Endometrial microvascular endothelial cells (primary cell): ENCODE data around the gene FHIT. TPM values are rescaled to one million over a fixed set of nuclear protein-coding genes. Genes with fewer than 3 reads are reported as not detected.

ENCODE experiments used
- in situ Hi-C: cut with HindIII; loops from 2 replicates; pipeline ENCODE4 v1.10.0; 2017; ENCODE audit warnings: low sequenced_read_pairs, low pct_unique_long_range_greater_than_20kb; ENCODE audit errors: inconsistent ontology term
- total RNA-seq: library from RNA; depleted of rRNA; stranded (reverse); fragments of >200 nt; gene quantifications from one replicate; pipeline ENCODE4 v1.2.3, GENCODE V29; 2015; ENCODE audit errors: inconsistent ontology term

Gene FHIT
- total RNA-seq, 1 donor from 2014 or later = 0.19 TPM

DNA sequence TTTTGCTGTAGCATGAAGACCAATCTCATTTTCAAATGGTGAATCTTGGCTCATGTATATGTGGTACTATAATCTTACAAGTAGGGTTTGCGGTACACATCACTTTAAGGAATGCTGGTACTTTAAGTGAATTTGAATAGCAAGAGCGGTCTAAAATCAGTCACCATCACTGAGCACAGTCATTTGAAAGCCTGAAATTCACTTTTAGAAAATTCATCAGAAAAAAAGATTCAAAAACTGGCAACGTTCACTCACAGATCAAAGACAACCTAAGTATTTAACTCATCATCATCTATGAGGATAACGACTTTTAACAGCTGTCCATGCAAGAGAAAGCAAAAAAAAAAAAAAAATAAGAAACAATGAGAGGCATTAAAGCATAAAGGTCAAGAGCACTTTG, 111.6 kb downstream of the FHIT start:
- in situ Hi-C loops = no loop called here

DNA sequence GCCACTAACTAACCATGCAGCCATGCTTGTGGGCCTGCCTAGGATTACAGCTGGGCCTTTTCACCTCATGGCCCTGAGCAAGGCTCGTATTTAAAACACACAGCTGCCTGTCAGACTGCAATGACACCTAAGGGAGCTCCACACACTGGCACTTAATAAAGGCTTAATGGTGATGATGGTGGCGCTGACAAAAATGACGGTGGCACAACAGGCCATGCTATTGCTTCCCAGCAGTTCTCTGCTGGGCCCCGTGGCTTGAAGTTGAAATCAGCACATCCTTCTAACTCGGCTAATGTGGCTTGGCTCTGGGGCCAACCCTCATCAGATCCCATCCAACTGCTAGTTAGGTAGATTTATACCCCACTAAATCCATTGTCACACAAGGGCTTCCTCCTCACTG, 112.9 kb downstream of the FHIT start:
- in situ Hi-C loops = no loop called here

DNA sequence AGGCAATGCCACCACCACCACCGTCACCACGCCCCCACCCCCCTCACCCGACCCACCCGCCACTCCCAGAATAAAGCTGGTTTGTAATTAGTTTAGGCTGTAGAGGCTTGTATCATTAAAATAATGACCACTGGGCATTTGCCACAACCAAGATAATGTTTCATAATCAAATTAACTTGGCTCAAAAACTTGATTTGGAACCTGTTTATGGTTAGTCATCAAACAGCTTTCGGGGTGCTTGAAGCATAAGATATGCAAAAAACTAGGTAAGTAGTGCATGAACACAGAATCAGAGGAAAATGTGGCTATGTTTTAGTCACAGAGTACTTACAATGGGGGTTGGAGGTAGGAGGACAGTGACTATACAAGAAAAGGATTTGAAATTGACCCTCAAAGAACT, 115.1 kb downstream of the FHIT start:
- in situ Hi-C loops = no loop called here

DNA sequence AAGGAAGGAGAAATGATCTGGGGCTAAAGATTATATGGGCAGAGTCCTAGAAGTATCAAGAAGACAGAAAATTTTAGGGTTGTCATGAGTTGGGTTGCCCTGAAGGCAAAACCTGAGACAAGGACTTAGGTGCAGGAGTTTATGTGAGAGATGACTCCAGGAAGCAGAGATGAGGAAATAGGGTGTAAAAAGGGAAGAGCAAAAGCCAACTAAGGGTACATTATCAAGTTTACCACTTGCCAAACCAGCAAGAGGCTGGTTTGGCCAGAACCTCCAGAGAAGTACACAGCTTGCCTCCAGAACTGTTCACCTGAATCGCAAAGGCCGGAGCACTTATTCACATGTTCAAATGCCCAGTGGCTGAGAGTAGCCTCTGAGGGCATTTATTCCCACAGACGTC, 116.7 kb downstream of the FHIT start:
- in situ Hi-C loops = no loop called here

DNA sequence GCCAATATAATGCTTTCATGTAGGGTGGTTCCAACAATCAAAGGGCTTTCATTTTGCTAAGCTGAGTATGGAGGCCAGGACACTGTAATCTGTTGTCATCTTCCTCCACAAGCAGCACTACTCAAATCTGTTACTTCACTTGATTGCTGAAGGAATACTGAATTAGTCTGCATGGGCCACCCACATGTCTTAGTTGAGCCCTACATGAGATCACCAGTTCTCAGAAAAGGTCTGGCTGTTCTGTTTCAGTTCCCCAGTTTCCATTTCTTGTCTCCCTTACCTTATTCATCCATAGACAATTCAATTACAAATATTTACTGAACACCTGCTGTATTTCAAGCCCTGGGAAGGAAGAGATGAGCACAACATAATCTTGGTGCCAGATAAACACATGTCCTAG, 119.2 kb downstream of the FHIT start:
- in situ Hi-C loops = no loop called here

DNA sequence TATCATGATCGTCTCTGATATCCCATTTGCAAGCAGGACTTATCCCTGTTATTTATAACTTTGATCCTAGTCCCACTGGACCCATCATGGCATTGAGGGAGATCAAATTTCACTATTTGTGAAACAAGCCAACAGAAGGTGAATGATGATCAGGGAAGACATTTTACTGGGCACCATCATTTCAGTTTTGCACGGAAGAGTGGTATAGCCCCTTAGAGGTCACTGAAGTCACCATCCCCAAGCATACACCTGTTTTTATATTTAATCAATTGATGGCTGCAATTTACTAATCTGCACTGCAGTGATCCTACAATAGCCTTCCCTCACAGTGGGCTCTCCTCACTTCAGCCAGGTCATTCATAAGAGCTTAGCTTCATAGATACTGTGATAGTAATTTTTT, 132.4 kb downstream of the FHIT start:
- in situ Hi-C loops = no loop called here

DNA sequence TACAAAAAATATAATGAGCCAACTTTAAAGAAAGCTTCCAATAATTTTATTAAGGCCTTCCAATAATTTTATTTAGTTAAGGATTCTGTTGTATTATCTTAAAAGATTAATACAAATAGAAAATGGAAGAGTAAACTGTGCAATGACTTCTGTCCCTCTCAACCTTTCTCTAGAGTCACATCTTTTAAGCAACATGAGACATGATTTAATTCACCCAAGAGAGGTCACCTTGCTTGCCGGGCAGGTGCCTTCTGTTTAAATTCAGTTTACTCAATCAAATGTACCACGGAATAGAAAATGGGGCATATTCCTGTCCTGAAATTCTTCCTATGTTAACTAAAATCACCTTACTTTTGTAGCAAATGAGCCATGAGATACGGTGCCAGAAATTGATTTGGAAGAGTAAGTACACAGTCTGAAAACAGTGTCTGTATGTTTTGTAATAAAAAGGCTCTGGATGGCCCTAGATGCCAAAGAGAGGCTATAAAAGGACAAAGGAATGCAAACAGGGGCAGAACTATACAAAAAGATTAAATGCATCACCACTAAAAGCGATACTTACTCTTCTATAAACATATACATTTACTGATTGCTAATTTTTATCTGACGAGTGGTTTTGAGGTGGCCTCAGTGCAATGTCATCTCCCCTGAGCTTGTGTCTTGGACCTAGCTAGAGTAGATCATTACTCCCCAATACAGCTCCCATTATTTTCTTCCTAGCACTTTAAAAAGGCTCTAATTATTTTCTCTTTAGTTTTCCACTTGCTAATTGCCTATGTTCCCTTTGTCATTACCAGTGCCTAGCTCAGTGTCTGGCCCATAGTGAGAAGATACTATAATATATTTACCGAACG, 134.0 kb downstream of the FHIT start:
- in situ Hi-C loops = no loop called here

DNA sequence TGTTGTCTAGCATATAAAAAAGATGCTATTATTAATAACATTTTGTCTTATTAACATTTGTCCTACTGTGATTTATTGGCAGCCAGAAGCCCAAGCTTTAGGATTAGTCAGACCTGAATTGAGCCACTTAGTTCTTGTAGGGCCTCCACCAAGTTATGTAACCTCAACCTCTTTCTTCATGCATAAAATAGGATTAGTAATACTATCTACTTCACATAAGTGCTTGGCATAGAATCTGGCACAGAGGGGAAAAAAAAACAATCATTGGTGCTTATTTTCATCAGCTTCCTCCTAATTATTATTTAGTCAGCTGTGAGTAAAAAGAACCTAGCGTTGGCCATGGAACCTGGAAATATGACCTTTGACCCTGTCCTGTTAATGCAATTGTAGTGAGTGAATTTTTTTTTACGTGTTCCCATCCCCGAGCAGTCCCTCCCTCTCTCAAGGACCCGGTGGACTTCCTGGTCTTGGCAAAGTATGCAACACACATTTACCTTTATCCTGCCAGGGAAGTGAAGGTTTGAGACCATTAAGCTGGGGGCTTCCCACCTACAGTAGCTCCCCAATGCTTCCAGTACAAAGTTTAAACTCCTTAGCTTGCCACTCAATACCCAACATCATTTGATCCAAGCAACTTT, 136.8 kb downstream of the FHIT start:
- in situ Hi-C loops = no loop called here

DNA sequence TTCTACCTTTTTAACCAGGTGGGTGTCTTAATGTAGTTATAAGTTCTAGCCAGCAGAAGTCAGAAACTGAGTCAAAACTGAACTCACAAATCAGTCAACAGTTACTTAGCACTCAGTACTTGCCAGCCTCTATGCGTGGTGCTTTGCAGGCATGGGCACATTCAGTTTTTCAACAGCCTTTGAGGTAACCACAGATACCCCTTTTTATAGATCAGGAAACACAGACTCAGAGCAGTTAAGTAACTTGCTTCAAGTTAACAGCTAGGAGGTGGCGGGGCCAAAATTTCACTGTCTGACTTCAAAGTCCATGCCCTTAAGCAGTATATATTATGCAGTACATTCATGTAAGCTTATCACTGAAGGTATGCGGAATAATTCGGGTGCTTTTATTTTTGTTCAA, 139.4 kb downstream of the FHIT start:
- in situ Hi-C loops = no loop called here

DNA sequence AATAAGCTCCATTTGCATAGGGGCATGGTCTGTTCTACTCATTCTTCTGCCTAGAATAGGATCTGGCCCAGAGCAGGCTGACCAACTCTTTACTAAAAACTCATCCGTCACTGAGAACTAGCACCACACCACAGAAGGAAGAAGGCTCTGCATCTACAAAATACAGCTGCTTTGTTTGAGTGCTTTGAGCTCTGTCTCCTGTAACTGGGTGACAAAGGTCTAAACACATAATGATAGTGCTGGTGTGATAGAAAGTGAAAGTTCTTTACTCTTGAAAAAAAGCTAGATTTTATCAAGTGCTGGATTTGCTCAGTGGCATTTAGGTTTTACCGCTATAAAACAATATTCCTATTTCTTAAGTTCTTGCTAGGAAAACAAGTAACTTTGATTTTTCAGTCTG, 140.7 kb downstream of the FHIT start:
- in situ Hi-C loops = no loop called here

DNA sequence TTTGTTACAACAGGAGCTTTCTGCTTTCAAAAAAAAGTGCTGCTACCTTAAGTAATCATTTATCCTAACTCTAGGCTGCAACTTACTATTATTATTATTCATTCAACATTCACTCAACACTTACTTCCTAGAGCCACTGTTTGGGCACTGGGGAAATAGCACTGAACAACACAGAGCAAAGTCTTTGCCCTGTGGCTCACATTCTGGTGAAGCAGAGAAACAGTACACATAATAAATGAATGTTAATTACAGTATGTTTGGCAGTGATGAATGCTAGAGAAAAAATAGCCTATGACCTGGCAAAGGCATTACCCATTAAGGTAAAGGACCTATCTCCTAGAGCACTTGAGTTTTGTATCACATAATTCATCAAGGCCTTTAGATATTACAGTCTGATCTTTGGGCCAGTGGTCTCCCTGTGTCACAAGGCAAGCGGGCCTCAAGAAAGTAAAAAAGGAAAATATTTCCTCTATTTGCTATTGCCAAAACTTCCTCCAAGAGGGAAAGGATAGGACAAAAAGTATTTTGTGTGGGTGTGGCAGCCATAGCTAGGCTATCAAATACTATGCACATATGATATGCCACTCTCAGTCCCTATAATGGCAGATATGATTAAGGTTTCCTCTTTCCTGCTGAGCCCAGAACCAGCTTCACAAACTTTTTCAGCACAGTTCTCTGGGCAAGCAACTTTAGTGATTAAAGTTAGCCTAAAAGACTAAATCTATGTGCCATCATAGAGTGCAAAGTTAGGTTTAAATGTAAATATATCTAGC, 142.8 kb downstream of the FHIT start:
- in situ Hi-C loops = no loop called here

DNA sequence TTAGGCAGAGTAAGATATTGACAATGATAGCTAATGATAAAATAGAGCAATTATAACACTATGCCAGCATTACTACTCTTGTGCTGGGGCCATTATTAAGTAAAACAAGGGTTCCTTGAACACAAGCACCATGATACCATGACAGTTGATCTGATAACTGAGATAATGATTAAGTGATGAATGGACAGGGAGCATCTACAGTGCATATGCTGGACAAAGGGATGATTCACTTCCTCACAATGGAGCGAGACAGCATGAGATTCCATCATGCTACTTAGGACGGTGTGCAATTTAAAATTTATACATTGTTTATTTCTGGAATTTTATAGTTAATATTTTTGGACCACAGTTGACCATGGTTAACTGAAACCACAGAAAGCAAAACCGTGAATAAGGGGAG, 156.6 kb downstream of the FHIT start:
- in situ Hi-C loops = no loop called here

DNA sequence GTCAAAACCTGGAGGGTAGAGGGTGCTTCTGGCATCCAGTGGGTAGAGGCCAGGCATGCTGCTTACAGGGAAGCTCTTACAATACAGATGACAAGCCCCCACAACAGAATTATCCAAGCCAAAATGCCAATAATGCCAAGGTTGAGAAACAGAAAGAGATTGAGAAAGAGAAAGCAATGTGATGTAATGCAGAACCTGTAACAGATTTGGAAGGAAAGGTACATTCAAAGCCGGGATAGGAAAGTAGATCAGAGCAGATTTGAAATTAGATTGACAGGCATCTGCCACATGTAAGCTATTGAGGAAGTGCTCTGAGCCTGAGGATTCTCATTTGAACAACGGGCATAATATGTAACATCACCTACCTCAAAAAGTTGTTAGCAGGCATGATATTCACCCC, 157.9 kb downstream of the FHIT start:
- in situ Hi-C loops = no loop called here

DNA sequence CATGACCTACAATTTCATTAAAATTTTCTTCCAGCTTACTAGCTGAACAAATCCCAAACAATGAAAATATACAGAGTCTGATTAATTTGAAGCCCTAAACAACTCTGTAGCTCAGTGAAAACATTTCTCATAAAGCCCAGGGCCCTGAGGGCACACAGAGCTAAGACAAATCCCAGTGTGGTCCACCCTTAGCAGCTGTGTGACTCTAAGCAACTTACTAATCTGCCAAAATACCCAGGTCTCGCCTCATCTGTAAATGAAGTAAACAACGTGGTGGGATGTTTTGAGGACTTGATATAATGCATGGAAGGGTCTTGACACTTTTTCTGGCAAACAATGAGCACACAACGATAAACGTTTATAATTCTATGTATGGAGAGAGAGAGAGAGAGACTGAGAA, 158.4 kb downstream of the FHIT start:
- in situ Hi-C loops = no loop called here

DNA sequence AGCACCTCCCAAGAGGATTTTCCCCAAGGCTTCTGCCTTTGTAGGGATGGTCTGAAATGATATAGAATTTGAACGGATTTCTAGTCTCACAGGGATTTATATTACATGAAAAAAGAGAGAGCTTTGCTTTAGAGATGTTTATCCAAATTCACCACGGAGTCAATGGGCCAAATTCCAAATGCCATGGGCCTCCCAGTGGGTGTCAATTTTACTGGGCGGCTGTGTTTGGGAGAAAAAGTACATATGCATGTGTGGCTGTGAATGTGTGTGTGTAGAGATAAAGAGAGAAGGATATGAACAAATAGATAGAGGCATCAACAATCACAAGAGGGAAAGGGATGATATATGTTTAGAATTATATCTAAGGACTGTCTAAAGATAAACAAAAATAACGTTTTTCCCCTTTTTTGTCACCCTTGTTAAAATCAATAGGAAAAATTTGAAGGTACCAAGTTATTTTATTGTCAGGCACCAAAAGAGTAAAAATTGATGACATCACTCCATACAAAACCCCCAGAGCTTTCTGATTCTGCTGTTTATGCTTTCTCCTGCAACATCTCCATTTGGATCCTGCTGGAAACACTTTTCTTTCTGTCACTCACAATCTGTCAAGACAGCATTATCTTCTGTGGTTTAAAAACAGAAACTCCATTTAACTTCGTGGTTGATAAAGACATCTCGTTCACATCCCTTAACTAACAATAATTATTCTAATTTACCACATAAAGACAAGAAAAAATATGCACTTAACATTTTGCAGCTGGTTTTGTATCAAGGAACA, 160.7 kb downstream of the FHIT start:
- in situ Hi-C loops = no loop called here

DNA sequence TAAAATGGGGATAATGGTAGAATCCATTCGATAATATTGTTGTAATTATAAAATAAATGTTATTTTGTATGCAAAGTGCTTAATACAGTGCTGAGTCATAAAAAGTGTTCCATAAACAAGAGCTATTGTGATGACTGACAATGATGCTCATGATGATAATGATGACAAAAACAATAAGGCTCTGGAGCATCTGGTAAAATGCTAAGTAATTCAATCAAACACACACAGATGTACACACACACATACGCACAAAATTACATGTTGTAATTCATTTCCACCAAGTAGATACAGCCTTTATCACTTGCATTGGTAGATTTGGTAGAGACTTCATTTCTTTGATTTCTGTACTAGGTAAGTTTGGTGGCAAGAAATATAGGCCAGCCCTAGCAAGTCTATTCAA, 163.8 kb downstream of the FHIT start:
- in situ Hi-C loops = no loop called here

DNA sequence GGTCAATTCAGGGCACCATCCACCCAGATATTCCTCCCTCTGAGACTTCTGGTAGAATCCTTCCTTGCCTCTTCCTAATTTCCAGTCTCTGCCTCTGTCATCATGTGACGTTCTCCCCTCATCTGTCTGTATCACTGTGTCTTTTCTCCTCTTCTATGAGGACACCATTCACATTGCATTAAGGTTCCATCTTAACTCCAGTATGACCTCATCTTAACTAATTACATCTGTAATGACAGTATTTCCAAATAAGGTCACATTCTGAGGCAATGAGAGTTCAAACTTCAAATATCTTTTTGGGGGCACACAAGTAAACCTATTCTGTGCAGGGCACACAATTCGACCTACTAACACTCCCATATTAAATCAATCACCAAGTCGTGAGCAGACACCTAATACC, 169.7 kb downstream of the FHIT start:
- in situ Hi-C loops = no loop called here

DNA sequence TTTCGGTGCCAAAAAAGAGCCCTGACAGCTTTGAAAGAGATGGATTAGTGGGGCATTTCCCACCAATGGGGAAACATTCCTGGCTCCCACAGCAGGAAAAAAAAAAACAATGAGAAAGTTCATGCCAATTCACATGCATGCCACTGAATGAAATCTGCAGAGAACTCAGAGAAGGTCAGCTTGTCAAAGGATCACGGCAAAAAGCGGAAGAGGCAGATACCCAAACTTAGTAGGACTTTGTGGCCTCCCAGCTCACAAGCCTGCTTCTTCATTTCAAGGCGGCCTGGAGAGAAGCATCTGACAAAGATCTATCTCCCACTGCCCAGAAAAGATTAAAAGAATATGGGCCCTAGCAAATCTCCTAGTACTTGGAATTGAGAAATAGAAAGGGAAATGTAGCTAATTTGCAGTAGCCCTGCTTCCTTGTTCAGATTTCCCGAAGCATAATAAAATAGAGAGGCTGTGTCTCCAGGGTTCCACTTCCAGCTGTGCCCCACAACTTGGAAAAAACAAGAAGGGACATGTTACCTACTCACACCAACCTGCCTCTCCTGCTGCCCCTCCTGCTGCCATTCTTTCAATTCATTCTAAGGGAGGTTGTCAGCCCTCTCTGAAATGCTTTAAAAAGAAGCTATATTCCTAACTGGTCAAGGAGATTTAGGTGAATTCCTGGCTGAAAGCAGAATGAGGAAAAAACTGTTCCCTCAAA, 170.4 kb downstream of the FHIT start:
- in situ Hi-C loops = no loop called here
